Heart left ventricle (tissue), 16 donors: Measurements from ENCODE around the gene RBMS2. TPM values are rescaled to one million over a fixed set of nuclear protein-coding genes. Genes with fewer than 3 reads are reported as not detected.

Source experiments
- ATAC-seq, 4 donors: fragments of 200-7000 bp; cut with Tn5 transposase; one replicate each; pipeline ENCODE4 v1.9.1; 2020 to 2022; ENCODE audit warnings: moderate library complexity in 4 of 4, mild to moderate bottlenecking in 3 of 4, moderate number of reproducible peaks in 1 of 4
- DNase-seq, 5 donors: peaks; one replicate each; pipeline ENCODE4 v3.0.0-alpha.2; 2020
- H3K27ac ChIP-seq, 12 donors: fragments of 200-600 bp; sonication (generic) in 4 of 12; one replicate each; pipeline versions ENCODE4 v1.5.0 to v1.8.0; 2016 to 2022; ENCODE audit warnings: mild to moderate bottlenecking in 2 of 12
- H3K27me3 ChIP-seq, 9 donors: fragments of 200-600 bp; sonication (generic) in 2 of 9; one replicate each; pipeline versions ENCODE4 v1.5.1 to v1.8.0; 2016 to 2022; ENCODE audit warnings: mild to moderate bottlenecking in 3 of 9
- H3K36me3 ChIP-seq, 9 donors: fragments of 200-600 bp; sonication (generic) in 2 of 9; one replicate each; pipeline versions ENCODE4 v1.5.0 to v1.8.0; 2018 to 2022; ENCODE audit warnings: mild to moderate bottlenecking in 2 of 9
- H3K4me1 ChIP-seq, 12 donors: fragments of 200-600 bp; sonication (generic) in 4 of 12; one replicate each; pipeline versions ENCODE4 v1.5.0 to v1.8.0; 2016 to 2022; ENCODE audit warnings: mild to moderate bottlenecking in 3 of 12
- H3K4me3 ChIP-seq, 12 donors: fragments of 200-600 bp; sonication (generic) in 4 of 12; one replicate each; pipeline versions ENCODE4 v1.5.0 to v1.8.0; 2017 to 2022; ENCODE audit warnings: mild to moderate bottlenecking in 9 of 12, moderate library complexity in 4 of 12
- H3K9me3 ChIP-seq, 12 donors: fragments of 200-600 bp; sonication (generic) in 4 of 12; one replicate each; pipeline versions ENCODE4 v1.5.0 to v1.8.0; 2016 to 2022; ENCODE audit warnings: mild to moderate bottlenecking in 1 of 12
- POLR2A ChIP-seq, 2 donors: fragments of 450-650 bp; IDR thresholded peaks; one replicate each; pipeline ENCODE4 v1.6.1; 2017; ENCODE audit warnings: antibody characterized with exemption in 2 of 2, mild to moderate bottlenecking in 2 of 2, moderate library complexity in 2 of 2
- WGBS, 4 donors: extraction: QIAGEN DNeasy Blood & Tissue Kit in 2 of 4; methylation state at CpG; one replicate each; pipeline versions ENCODE4 v1.1.5 to v1.1.7; 2013 to 2018; 5-methylcytosine and 5-hydroxymethylcytosine counted together
- intact Hi-C, 10 donors: fragments of 100-400 bp; cut with DNase I; formaldehyde crosslinking; loops; one replicate each; pipeline versions ENCODE4 v1.11.1 to v1.14.2; 2022
- polyA plus RNA-seq, 2 donors: library from polyadenylated mRNA; stranded (reverse); fragments of 200-250 nt; gene quantifications; one replicate each; pipeline ENCODE4 v1.2.3, GENCODE V29; 2013
- total RNA-seq, 9 donors: library from RNA; depleted of rRNA in 2 of 9; stranded (reverse); fragments of >200 nt in 2 of 9; fragmentation: NEBNext Ultra II Directional in 3 of 9; extraction: Animal tissue kit (Norgen Biotek cat#: 25700) in 3 of 9; gene quantifications; one replicate each; pipeline versions ENCODE4 v1.1.0 to v1.2.4, GENCODE V29; 2016 to 2023
- TF ChIP-seq, protein P1 (sequence below), 12 donors: fragments of 200-600 bp; sonication (generic) in 4 of 12; IDR thresholded peaks; one replicate each; pipeline versions ENCODE4 v1.5.0 to v1.8.0; 2018 to 2022; ENCODE audit warnings: antibody characterized with exemption in 12 of 12, mild to moderate bottlenecking in 5 of 12
- donor health status: ischemic (EF 13 %, LVEDD 7.1; RV severe dilation, severe dysfunction).
- donor health status: healthy with polysubstance abuse.
- donor health status: DM: no; HTN: yes; CAD: no.
- donor health status: DM: no; HTN: no; CAD: no.
- donor health status: ischemic (EF 25% LVEDD 6.9; RV normal size, moderate dysfunction).
- donor health status: ischemic (EF 25% LVEDD 5.7; RV mildly dilated, moderate dysfunction).
- donor health status: healthy.
- donor health status: DM: yes; HTN: yes; CAD: no.
- donor health status: ischemic (EF 35%, LVEDD 5.7; RV mildly dilated, moderate dysfunction).
- donor health status: nonischemic (EF 11% LVEDD 7.7; RV severe dilation, severe dysfunction).
- donor health status: DM: yes; HTN: yes; CAD: no.
- donor health status: PGD.
- donor health status: ischemic (EF 29% LVEDD 5.4; RV normal size, mild dysfunction).
- donor health status: nonischemic (EF 23%, LVEDD 6.1; RV moderate dilation, normal function).

RBMS2 gene
- total and polyA plus RNA-seq, 11 donors: 8.8 to 37.3 (median 29.1) TPM

GRCh38 chr12:56517854-56518253 is 3.8 kb upstream of the RBMS2 start:
- intact Hi-C loops: loop anchor here in 3 of 10 donors (2.0 to 5.0 kb wide), 4 partner anchors 55 to 119 kb away; partner anchors contain the start of gene BAZ2A (in 1 of the 3)
- peaks cover 0 to 41% (median 18%) of the 10 kb centered on the region in 12 donors for H3K4me1 ChIP-seq
- H3K27ac ChIP-seq: no peak overlapping the region
- no peaks in the 10 kb centered on the region for H3K36me3 ChIP-seq
- DNase-seq: no peak
- no peaks in the 10 kb centered on the region for H3K27me3 ChIP-seq
- no peak overlapping the region for H3K4me3 ChIP-seq
- TF ChIP-seq, protein P1, sequence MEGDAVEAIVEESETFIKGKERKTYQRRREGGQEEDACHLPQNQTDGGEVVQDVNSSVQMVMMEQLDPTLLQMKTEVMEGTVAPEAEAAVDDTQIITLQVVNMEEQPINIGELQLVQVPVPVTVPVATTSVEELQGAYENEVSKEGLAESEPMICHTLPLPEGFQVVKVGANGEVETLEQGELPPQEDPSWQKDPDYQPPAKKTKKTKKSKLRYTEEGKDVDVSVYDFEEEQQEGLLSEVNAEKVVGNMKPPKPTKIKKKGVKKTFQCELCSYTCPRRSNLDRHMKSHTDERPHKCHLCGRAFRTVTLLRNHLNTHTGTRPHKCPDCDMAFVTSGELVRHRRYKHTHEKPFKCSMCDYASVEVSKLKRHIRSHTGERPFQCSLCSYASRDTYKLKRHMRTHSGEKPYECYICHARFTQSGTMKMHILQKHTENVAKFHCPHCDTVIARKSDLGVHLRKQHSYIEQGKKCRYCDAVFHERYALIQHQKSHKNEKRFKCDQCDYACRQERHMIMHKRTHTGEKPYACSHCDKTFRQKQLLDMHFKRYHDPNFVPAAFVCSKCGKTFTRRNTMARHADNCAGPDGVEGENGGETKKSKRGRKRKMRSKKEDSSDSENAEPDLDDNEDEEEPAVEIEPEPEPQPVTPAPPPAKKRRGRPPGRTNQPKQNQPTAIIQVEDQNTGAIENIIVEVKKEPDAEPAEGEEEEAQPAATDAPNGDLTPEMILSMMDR (IDR thresholded peaks at IDR 0.05): no peak
- TF ChIP-seq POLR2A (IDR thresholded peaks at IDR 0.05): no peak
- WGBS, 4 donors: 91 to 96% (median 95%) methylated on average over 2 of the region's 2 CpGs
- no peaks in the 10 kb centered on the region for H3K9me3 ChIP-seq
- ATAC-seq: no peak

DNA sequence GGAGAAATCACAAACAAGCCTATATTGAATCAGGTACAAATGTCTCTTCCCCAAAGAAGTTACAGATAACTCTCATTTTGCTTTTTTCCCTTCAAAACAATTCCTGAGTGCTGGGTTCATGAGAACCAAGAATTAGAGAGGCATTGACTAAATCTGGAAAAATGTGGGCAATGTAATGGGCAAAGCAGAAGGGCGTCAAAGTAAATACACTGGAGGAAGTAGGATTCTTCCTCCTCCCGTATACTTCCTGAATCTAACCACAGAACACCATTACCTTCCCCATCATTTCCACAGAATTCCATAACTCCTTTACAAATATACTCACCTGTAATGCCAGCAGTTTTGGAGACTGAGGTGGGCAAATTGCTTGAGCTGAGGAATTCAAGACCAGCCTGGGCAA is 3.0 kb upstream of the RBMS2 start:
- Histone ChIP-seq H3K27me3 (no peaks in the 10 kb centered on the region), H3K27ac (peak overlapping the region in 7 of 12 donors; percentile 85 to 97 (median 89)), H3K4me3 (no peak overlapping the region), H3K4me1 (peaks cover 0 to 48% (median 21%) of the 10 kb centered on the region in 12 donors), H3K36me3 (no peaks in the 10 kb centered on the region), H3K9me3 (no peaks in the 10 kb centered on the region)
- intact Hi-C loops: loop anchor here in 2 of 10 donors (5.0 kb wide), 3 partner anchors 74 to 119 kb away; partner anchors contain the start of gene BAZ2A (in 1 of the 2)
- ATAC-seq (no peak), DNase-seq (no peak)
- no peak for TF ChIP-seq POLR2A (IDR thresholded peaks at IDR 0.05)
- TF ChIP-seq, protein P1 (IDR thresholded peaks at IDR 0.05): no peak
- 46 to 69% (median 66%) methylated on average over 2 of the region's 2 CpGs for WGBS, 4 donors

- peak overlapping the region in 11 of 12 donors; percentile 42 to 83 (median 68) for H3K4me3 ChIP-seq
- intact Hi-C loops: loop anchor here in 6 of 10 donors (2.0 to 5.0 kb wide), 5 partner anchors 47 to 117 kb away; partner anchors contain the start of gene BAZ2A (in 1 of the 6)
- H3K4me1 ChIP-seq: peaks cover 0 to 62% (median 28%) of the 10 kb centered on the region in 12 donors
- H3K36me3 ChIP-seq: no peaks in the 10 kb centered on the region
- H3K27me3 ChIP-seq: no peaks in the 10 kb centered on the region
- H3K9me3 ChIP-seq: no peaks in the 10 kb centered on the region
- TF ChIP-seq, protein P1 (IDR thresholded peaks at IDR 0.05): no peak
- no peak for TF ChIP-seq POLR2A (IDR thresholded peaks at IDR 0.05)
- DNase-seq (peak in 4 of 5 donors; percentile 43 to 63 (median 51)), ATAC-seq (peak; percentile 55 to 72 (median 66))
- H3K27ac ChIP-seq: peak overlapping the region; percentile 85 to 97 (median 91)
- 34 to 50% (median 41%) methylated on average over 3 of the region's 3 CpGs for WGBS, 4 donors
Measured at GRCh38 chr12:56520048-56520447, 1.6 kb upstream of the RBMS2 start.

DNA sequence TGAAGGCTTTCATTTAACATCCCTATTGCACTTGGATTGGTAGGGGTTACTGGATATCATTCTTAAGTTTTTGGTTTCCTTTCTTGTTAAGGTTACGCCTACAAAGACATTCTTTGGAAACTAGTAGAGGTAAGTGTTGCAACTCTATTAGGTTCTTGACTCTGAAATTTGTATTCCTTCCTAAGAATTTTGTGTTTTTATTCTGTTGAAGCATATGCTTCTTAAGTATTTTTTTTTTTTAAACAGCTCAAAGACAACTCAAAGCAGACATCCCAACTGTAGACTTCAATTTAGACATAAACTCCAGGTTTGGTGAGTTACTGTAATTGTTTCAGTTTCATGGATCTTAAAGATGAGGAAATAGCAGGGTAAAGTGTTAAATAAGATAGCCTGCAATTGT is 1.1 kb upstream of the RBMS2 start:
- WGBS, 4 donors: 30 to 70% (median 52%) methylated on average over 1 of the region's 1 CpG
- Histone ChIP-seq H3K27ac (peak overlapping the region; percentile 85 to 97 (median 91)), H3K9me3 (no peaks in the 10 kb centered on the region), H3K4me1 (peaks cover 0 to 64% (median 32%) of the 10 kb centered on the region in 12 donors), H3K27me3 (no peaks in the 10 kb centered on the region), H3K36me3 (peaks cover 0 to 4% (median 0%) of the 10 kb centered on the region in 9 donors), H3K4me3 (peak overlapping the region in 11 of 12 donors; percentile 42 to 83 (median 68))
- TF ChIP-seq POLR2A (IDR thresholded peaks at IDR 0.05): no peak
- TF ChIP-seq, protein P1 (IDR thresholded peaks at IDR 0.05): no peak
- DNase-seq: no peak
- peak in 2 of 4 donors; percentile 27 for ATAC-seq
- intact Hi-C loops: loop anchor here in 6 of 10 donors (2.0 to 5.0 kb wide), 5 partner anchors 46 to 117 kb away; partner anchors contain the start of gene BAZ2A (in 1 of the 6)
